Heart left ventricle (tissue), 13 donors: ENCODE data around the gene MT1A.

Experiments
- CTCF ChIP-seq, 12 donors: fragments of 200-600 bp; sonication (generic) in 4 of 12; IDR thresholded peaks; one replicate each; pipeline versions ENCODE4 v1.5.0 to v1.8.0; 2018 to 2022; ENCODE audit warnings: antibody characterized with exemption in 12 of 12, mild to moderate bottlenecking in 5 of 12
- POLR2A ChIP-seq, 2 donors: fragments of 450-650 bp; IDR thresholded peaks; one replicate each; pipeline ENCODE4 v1.6.1; 2017; ENCODE audit warnings: antibody characterized with exemption in 2 of 2, mild to moderate bottlenecking in 2 of 2, moderate library complexity in 2 of 2
- donor health status: ischemic (EF 13 %, LVEDD 7.1; RV severe dilation, severe dysfunction).
- donor health status: DM: no; HTN: yes; CAD: no.
- donor health status: DM: no; HTN: no; CAD: no.
- donor health status: ischemic (EF 25% LVEDD 6.9; RV normal size, moderate dysfunction).
- donor health status: ischemic (EF 25% LVEDD 5.7; RV mildly dilated, moderate dysfunction).
- donor health status: ischemic (EF 35%, LVEDD 5.7; RV mildly dilated, moderate dysfunction).
- donor health status: nonischemic (EF 11% LVEDD 7.7; RV severe dilation, severe dysfunction).
- donor health status: DM: yes; HTN: yes; CAD: no.
- donor health status: PGD.
- donor health status: ischemic (EF 29% LVEDD 5.4; RV normal size, mild dysfunction).
- donor health status: nonischemic (EF 23%, LVEDD 6.1; RV moderate dilation, normal function).

GRCh38 chr16:56591377-56592060, 46.9 kb upstream of the MT1A start:
- TF ChIP-seq CTCF (IDR thresholded peaks at IDR 0.05) (no peak), POLR2A (IDR thresholded peaks at IDR 0.05) (no peak)
